Measurements from ENCODE around the gene SMAD3. TPM values are rescaled to one million over a fixed set of nuclear protein-coding genes. Genes with fewer than 3 reads are reported as not detected.

SMAD3 gene
- total RNA-seq, 3 donors from 2014 or later, result 22.5 to 44.6 (median 33.4) TPM

- no peak for DNase-seq (ENCODE audit: low spot score in 2 of 2)
- H3K27ac ChIP-seq, result peak overlapping the region; percentile 3 to 78
- no peaks in the 10 kb centered on the region for H3K36me3 ChIP-seq
- TF ChIP-seq, protein P1, sequence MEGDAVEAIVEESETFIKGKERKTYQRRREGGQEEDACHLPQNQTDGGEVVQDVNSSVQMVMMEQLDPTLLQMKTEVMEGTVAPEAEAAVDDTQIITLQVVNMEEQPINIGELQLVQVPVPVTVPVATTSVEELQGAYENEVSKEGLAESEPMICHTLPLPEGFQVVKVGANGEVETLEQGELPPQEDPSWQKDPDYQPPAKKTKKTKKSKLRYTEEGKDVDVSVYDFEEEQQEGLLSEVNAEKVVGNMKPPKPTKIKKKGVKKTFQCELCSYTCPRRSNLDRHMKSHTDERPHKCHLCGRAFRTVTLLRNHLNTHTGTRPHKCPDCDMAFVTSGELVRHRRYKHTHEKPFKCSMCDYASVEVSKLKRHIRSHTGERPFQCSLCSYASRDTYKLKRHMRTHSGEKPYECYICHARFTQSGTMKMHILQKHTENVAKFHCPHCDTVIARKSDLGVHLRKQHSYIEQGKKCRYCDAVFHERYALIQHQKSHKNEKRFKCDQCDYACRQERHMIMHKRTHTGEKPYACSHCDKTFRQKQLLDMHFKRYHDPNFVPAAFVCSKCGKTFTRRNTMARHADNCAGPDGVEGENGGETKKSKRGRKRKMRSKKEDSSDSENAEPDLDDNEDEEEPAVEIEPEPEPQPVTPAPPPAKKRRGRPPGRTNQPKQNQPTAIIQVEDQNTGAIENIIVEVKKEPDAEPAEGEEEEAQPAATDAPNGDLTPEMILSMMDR (IDR thresholded peaks at IDR 0.05), result no peak
- no peak for TF ChIP-seq POLR2A (IDR thresholded peaks at IDR 0.05)
- no peak for TF ChIP-seq POLR2AphosphoS5 (IDR thresholded peaks at IDR 0.05)
- no peak overlapping the region for H3K4me3 ChIP-seq
- no peaks in the 10 kb centered on the region for H3K4me1 ChIP-seq
- no peaks in the 10 kb centered on the region for H3K27me3 ChIP-seq
- H3K9me3 ChIP-seq, result no peaks in the 10 kb centered on the region
- intact Hi-C loops (cut with DNase I; ENCODE audit: low total_unique reads), result no loop called here
These were observed 130.8 kb downstream of the SMAD3 start for GRCh38 chr15:67196222-67196621.

DNA sequence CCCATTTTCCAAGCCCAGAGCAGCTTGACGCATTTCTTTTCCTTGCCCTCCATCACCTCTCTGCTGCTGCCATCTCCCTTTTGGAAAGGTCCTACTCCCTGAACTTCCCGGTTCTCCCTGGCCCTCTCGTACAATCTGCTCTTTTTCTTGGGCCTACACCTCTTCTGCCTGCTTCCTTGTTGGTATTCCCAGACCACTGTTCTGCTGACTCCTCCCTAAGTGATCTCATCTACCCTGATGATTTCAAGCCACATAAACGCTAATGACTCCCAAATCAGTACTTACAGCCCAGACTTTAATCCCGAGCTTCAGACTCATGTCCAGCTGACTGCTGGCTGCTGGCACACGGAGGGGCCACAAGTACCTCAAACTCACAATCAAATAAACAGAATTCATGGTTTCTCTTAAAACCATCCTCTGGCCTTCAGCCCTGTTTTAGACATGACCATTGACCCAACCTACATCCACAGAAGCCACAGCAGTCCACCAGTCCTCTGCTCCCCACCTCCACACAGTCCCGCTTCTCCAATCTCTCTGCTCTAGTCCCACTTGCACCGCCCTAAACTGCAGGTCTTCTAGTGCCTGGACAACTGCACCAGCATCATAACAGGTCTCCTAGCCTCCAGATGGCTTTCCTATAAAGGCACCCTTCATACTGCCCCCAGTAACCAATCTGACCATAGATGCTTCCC, 131.4 kb downstream of the SMAD3 start:
- H3K4me3 ChIP-seq, result no peak overlapping the region
- H3K27me3 ChIP-seq, result no peaks in the 10 kb centered on the region
- intact Hi-C loops (cut with DNase I; ENCODE audit: low total_unique reads), result no loop called here
- no peaks in the 10 kb centered on the region for H3K9me3 ChIP-seq
- no peaks in the 10 kb centered on the region for H3K4me1 ChIP-seq
- TF ChIP-seq POLR2A (IDR thresholded peaks at IDR 0.05) (no peak), POLR2AphosphoS5 (IDR thresholded peaks at IDR 0.05) (no peak)
- TF ChIP-seq, protein P1 (IDR thresholded peaks at IDR 0.05), result no peak
- DNase-seq (ENCODE audit: low spot score in 2 of 2), result no peak
- H3K27ac ChIP-seq, result peak overlapping the region; percentile 31 to 78
- H3K36me3 ChIP-seq, result no peaks in the 10 kb centered on the region

- no peaks in the 10 kb centered on the region for H3K9me3 ChIP-seq
- H3K4me1 ChIP-seq, result no peaks in the 10 kb centered on the region
- TF ChIP-seq, protein P1 (IDR thresholded peaks at IDR 0.05), result no peak
- TF ChIP-seq POLR2AphosphoS5 (IDR thresholded peaks at IDR 0.05) (no peak), POLR2A (IDR thresholded peaks at IDR 0.05) (no peak)
- no peaks in the 10 kb centered on the region for H3K36me3 ChIP-seq
- peak overlapping the region; percentile 31 to 78 for H3K27ac ChIP-seq
- intact Hi-C loops (cut with DNase I; ENCODE audit: low total_unique reads), result no loop called here
- no peak overlapping the region for H3K4me3 ChIP-seq
- no peak for DNase-seq (ENCODE audit: low spot score in 2 of 2)
- no peaks in the 10 kb centered on the region for H3K27me3 ChIP-seq
These were observed 131.9 kb downstream of the SMAD3 start for GRCh38 chr15:67197364-67197695.

DNA sequence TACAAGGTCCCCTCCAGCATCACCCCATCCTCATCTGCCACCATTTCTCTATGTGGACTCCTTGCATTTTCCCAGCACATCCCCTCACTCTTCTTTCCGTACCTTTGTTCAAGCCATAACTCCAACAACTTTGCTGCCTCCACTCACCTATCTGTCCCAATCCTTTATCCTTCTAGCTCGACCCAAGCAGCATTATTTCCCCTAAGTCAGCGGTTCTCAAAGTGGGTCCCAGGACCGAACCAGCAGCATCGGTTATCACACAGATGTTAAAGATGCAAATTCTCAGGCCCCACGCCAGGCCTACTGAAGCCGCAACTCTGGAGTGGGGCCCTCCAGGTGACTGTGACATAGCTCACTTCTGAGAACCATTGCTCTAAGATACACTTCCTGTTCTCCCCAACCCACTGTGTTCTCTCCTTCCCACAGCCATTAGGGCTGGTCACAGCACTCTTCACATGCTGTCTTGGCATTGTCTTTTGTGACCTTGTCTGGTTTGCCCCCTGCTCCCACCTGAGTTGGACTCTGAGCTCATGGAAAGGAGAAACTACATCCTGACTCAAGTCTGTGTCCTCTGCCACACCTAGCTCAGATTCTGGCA, 132.9 kb downstream of the SMAD3 start:
- Histone ChIP-seq H3K4me3 (no peak overlapping the region), H3K4me1 (no peaks in the 10 kb centered on the region), H3K27ac (peak overlapping the region in 1 of 2 donors; percentile 27), H3K9me3 (no peaks in the 10 kb centered on the region), H3K27me3 (no peaks in the 10 kb centered on the region), H3K36me3 (no peaks in the 10 kb centered on the region)
- intact Hi-C loops (cut with DNase I; ENCODE audit: low total_unique reads), result no loop called here
- TF ChIP-seq, protein P1 (IDR thresholded peaks at IDR 0.05), result no peak
- no peak for TF ChIP-seq POLR2AphosphoS5 (IDR thresholded peaks at IDR 0.05)
- TF ChIP-seq POLR2A (IDR thresholded peaks at IDR 0.05), result no peak
- DNase-seq (ENCODE audit: low spot score in 2 of 2), result no peak

DNA sequence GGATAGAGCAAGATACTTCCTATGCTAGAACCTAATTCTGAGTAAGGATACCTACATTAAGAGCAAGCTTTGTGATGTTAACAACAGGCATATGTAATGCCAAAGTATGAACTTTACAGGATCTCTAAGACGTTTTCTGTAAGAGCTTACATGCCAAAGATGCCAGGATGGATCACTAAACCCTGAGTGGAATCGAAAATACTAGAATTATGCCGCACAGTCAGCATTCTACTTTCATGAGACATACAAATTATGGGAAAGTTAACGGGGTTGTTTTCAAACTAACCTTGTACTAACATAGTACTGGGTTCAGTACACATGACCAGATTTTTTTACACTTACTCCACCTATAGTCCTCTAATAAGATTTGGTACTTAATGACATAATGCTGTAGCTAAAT, 134.0 kb downstream of the SMAD3 start:
- TF ChIP-seq, protein P1 (IDR thresholded peaks at IDR 0.05), result no peak
- no peak for TF ChIP-seq POLR2AphosphoS5 (IDR thresholded peaks at IDR 0.05)
- no peaks in the 10 kb centered on the region for H3K4me1 ChIP-seq

More for the DNA sequence above, 134.0 kb downstream of the SMAD3 start:
- Histone ChIP-seq H3K27ac (no peak overlapping the region), H3K4me3 (no peak overlapping the region), H3K9me3 (no peaks in the 10 kb centered on the region), H3K27me3 (no peaks in the 10 kb centered on the region), H3K36me3 (no peaks in the 10 kb centered on the region)
- intact Hi-C loops (cut with DNase I; ENCODE audit: low total_unique reads), result no loop called here
- no peak for DNase-seq (ENCODE audit: low spot score in 2 of 2)
